SK-N-SH treated with all-trans-retinoic acid at 6 μM for 48 hours (cell line): Measurements from ENCODE around the gene TSN.
A peak's percentile ranks its signal among the peaks of the same experiment; 100 is the strongest.
"Not testable (repeated sequence)": the region's sequence is repeated elsewhere in the genome, so short reads cannot be mapped to it uniquely, and the experiment has no call there.

ENCODE experiments used
- ATAC-seq: fragments of 200-7000 bp; cut with Tn5 transposase; 3 replicates; pipeline ENCODE4 v1.9.1; 2020; ENCODE audit warnings: mild to moderate bottlenecking, moderate library complexity
- ARNTL ChIP-seq: fragments of 450-650 bp; formaldehyde crosslinking; IDR thresholded peaks from 2 replicates; pipeline ENCODE4 v1.5.0; 2020; ENCODE audit warnings: low read depth, mild to moderate bottlenecking, moderate library complexity, borderline replicate concordance
- BACH2 ChIP-seq: fragments of 250-450 bp; sonication (Bioruptor Pico); IDR thresholded peaks from 2 replicates; pipeline ENCODE4 v1.9.0; 2021; ENCODE audit warnings: mild to moderate bottlenecking, borderline replicate concordance
- CREB5 ChIP-seq: fragments of 250-450 bp; sonication (Bioruptor Pico); IDR thresholded peaks from 2 replicates; pipeline ENCODE4 v1.5.1; 2020; ENCODE audit warnings: low read depth, mild to moderate bottlenecking, moderate library complexity
- CSDC2 ChIP-seq: fragments of 250-450 bp; sonication (Bioruptor Pico); IDR thresholded peaks from 2 replicates; pipeline ENCODE4 v1.5.0; 2020; ENCODE audit warnings: mild to moderate bottlenecking, moderate library complexity
- CSRNP3 ChIP-seq: fragments of 250-450 bp; sonication (Bioruptor Pico); IDR thresholded peaks from 2 replicates; pipeline ENCODE4 v1.5.1; 2021; ENCODE audit warnings: mild to moderate bottlenecking, moderate library complexity
- ESRRG ChIP-seq: fragments of 250-450 bp; sonication (Bioruptor Pico); IDR thresholded peaks from 2 replicates; pipeline ENCODE4 v1.6.1; 2021; ENCODE audit warnings: mild to moderate bottlenecking
- GLIS3 ChIP-seq: fragments of 250-450 bp; sonication (Bioruptor Pico); IDR thresholded peaks from 2 replicates; pipeline ENCODE4 v1.5.0; 2020; ENCODE audit warnings: mild to moderate bottlenecking, moderate library complexity
- ISL1 ChIP-seq: fragments of 250-450 bp; sonication (Bioruptor Pico); IDR thresholded peaks from 2 replicates; pipeline ENCODE4 v2.1.2; 2022; ENCODE audit warnings: mild to moderate bottlenecking, moderate library complexity
- OSR1 ChIP-seq: fragments of 250-450 bp; sonication (Bioruptor Pico); IDR thresholded peaks from 2 replicates; pipeline ENCODE4 v1.8.0; 2022; ENCODE audit warnings: moderate library complexity, mild to moderate bottlenecking, inconsistent platforms
- PATZ1 ChIP-seq: fragments of 250-450 bp; sonication (Bioruptor Pico); IDR thresholded peaks from 2 replicates; pipeline ENCODE4 v1.8.0; 2020; ENCODE audit warnings: mild to moderate bottlenecking, moderate library complexity, borderline replicate concordance
- POU6F1 ChIP-seq: fragments of 250-450 bp; sonication (Bioruptor Pico); IDR thresholded peaks from 2 replicates; pipeline ENCODE4 v1.8.0; 2021; ENCODE audit warnings: low read depth, mild to moderate bottlenecking, moderate library complexity, borderline replicate concordance
- PPARA ChIP-seq: fragments of 250-450 bp; sonication (Bioruptor Pico); IDR thresholded peaks from 2 replicates; pipeline ENCODE4 v1.5.0; 2020; ENCODE audit warnings: mild to moderate bottlenecking, borderline replicate concordance
- SNAI2 ChIP-seq: fragments of 250-450 bp; sonication (Bioruptor Pico); IDR thresholded peaks from 2 replicates; pipeline ENCODE4 v1.5.0; 2020; ENCODE audit warnings: mild to moderate bottlenecking, moderate library complexity
- TCF4 ChIP-seq: fragments of 250-450 bp; sonication (Bioruptor Pico); IDR thresholded peaks from 2 replicates; pipeline ENCODE4 v1.8.0; 2021; ENCODE audit warnings: mild to moderate bottlenecking, moderate library complexity, borderline replicate concordance
- TSHZ2 ChIP-seq: fragments of 250-450 bp; sonication (Bioruptor Pico); IDR thresholded peaks from 2 replicates; pipeline ENCODE4 v1.5.0; 2020; ENCODE audit warnings: mild to moderate bottlenecking, moderate library complexity
- ZC3H10 ChIP-seq: fragments of 250-450 bp; sonication (Bioruptor Pico); IDR thresholded peaks from 2 replicates; pipeline ENCODE4 v1.5.1; 2021; ENCODE audit warnings: mild to moderate bottlenecking, moderate library complexity
- ZFP3 ChIP-seq: fragments of 250-450 bp; sonication (Bioruptor Pico); IDR thresholded peaks from 2 replicates; pipeline ENCODE4 v1.5.0; 2020; ENCODE audit warnings: mild to moderate bottlenecking, moderate library complexity
- ZFP30 ChIP-seq: fragments of 450-650 bp; formaldehyde crosslinking; IDR thresholded peaks from 2 replicates; pipeline ENCODE4 v1.5.0; 2022; ENCODE audit warnings: mild to moderate bottlenecking, moderate library complexity
- ZNF565 ChIP-seq: fragments of 450-650 bp; formaldehyde crosslinking; conservative IDR thresholded peaks from 2 replicates; pipeline ENCODE4 v1.5.0; 2020; ENCODE audit warnings: low read depth, mild to moderate bottlenecking, moderate library complexity
- ZNF70 ChIP-seq: fragments of 450-650 bp; formaldehyde crosslinking; IDR thresholded peaks from 2 replicates; pipeline ENCODE4 v1.5.0; 2020; ENCODE audit warnings: mild to moderate bottlenecking, moderate library complexity
- ZNF8 ChIP-seq: fragments of 450-650 bp; formaldehyde crosslinking; IDR thresholded peaks from 2 replicates; pipeline ENCODE4 v1.5.0; 2020; ENCODE audit warnings: mild to moderate bottlenecking, moderate library complexity

The TSN gene

GRCh38 chr2:121809607-121810006 is 54.2 kb downstream of the TSN start (continued):
- TF ChIP-seq CSRNP3: no peak
- TF ChIP-seq ZNF565 (CRISPR knock-in tag): no peak
- no peak for TF ChIP-seq ZNF70 (CRISPR knock-in tag)
- no peak for TF ChIP-seq ZFP3
- no peak for TF ChIP-seq CSDC2 (CRISPR knock-in tag)
- TF ChIP-seq ESRRG (CRISPR knock-in tag): no peak

GRCh38 chr2:121810959-121811853 is 55.8 kb downstream of the TSN start:
- peak; percentile 98 for ATAC-seq
- no peak for TF ChIP-seq ZNF8 (CRISPR knock-in tag)
- TF ChIP-seq BACH2 (CRISPR knock-in tag): no peak
- no peak for TF ChIP-seq ZNF565 (CRISPR knock-in tag)
- no peak for TF ChIP-seq PPARA (CRISPR knock-in tag)
- TF ChIP-seq SNAI2 (CRISPR knock-in tag): no peak
- no peak for TF ChIP-seq CSRNP3
- TF ChIP-seq ZFP3: no peak
- no peak for TF ChIP-seq ARNTL
- TF ChIP-seq OSR1 (CRISPR knock-in tag): no peak
- no peak for TF ChIP-seq GLIS3 (CRISPR knock-in tag)
- TF ChIP-seq TCF4: no peak

- not testable (repeated sequence) for ATAC-seq
Measured at GRCh38 chr2:121813083-121813482, 57.6 kb downstream of the TSN start.

GRCh38 chr2:121815216-121815615 is 59.8 kb downstream of the TSN start:
- ATAC-seq: no peak
- TF ChIP-seq ZC3H10 (CRISPR knock-in tag) (no peak), BACH2 (CRISPR knock-in tag) (no peak), ARNTL (no peak), OSR1 (CRISPR knock-in tag) (no peak), TCF4 (no peak), CSRNP3 (no peak), ZFP3 (no peak), ZFP30 (CRISPR knock-in tag) (no peak), SNAI2 (CRISPR knock-in tag) (no peak), CSDC2 (CRISPR knock-in tag) (no peak), CREB5 (CRISPR knock-in tag) (no peak), ESRRG (CRISPR knock-in tag) (no peak), ZNF565 (CRISPR knock-in tag) (no peak), TSHZ2 (CRISPR knock-in tag) (no peak), ISL1 (CRISPR knock-in tag) (no peak), PATZ1 (CRISPR knock-in tag) (no peak), ZNF8 (CRISPR knock-in tag) (no peak), POU6F1 (CRISPR knock-in tag) (no peak)
